Osteocyte (in vitro differentiated cells): ENCODE measurements around the gene FGF14. TPM values are rescaled to one million over a fixed set of nuclear protein-coding genes. Genes with fewer than 3 reads are reported as not detected.
"Not testable (repeated sequence)": the region's sequence is repeated elsewhere in the genome, so short reads cannot be mapped to it uniquely, and the experiment has no call there.

Experiments used
- DNase-seq: peaks from one replicate; pipeline ENCODE4 v3.0.0; 2021; ENCODE audit warnings: mixed read lengths; ENCODE audit not compliant: unreplicated experiment; ENCODE audit errors: extremely low spot score
- H3K27ac Mint-ChIP-seq: one replicate; pipeline ENCODE4 v1.8.0; 2021; ENCODE audit warnings: mild to moderate bottlenecking, mixed read lengths; ENCODE audit not compliant: unreplicated experiment
- H3K27me3 Mint-ChIP-seq: one replicate; pipeline ENCODE4 v1.8.0; 2021; ENCODE audit warnings: mixed read lengths; ENCODE audit not compliant: unreplicated experiment
- H3K36me3 Mint-ChIP-seq: one replicate; pipeline ENCODE4 v1.8.0; 2021; ENCODE audit warnings: mixed read lengths; ENCODE audit not compliant: unreplicated experiment
- H3K4me1 Mint-ChIP-seq: one replicate; pipeline ENCODE4 v1.8.0; 2021; ENCODE audit warnings: mixed read lengths; ENCODE audit not compliant: unreplicated experiment
- H3K4me3 Mint-ChIP-seq: one replicate; pipeline ENCODE4 v1.8.0; 2021; ENCODE audit warnings: mild to moderate bottlenecking, moderate library complexity, mixed read lengths; ENCODE audit not compliant: unreplicated experiment
- H3K9me3 Mint-ChIP-seq: one replicate; pipeline ENCODE4 v1.8.0; 2021; ENCODE audit warnings: mixed read lengths; ENCODE audit not compliant: unreplicated experiment
- total RNA-seq: library from RNA; stranded (reverse); gene quantifications from 2 replicates; pipeline ENCODE4 v1.2.1, GENCODE V29; 2021
- TF ChIP-seq, protein P1 (sequence below): fragments of 200-600 bp; sonication (generic); IDR thresholded peaks from 2 replicates; pipeline ENCODE4 v1.5.0; 2021; ENCODE audit warnings: antibody characterized with exemption, mild to moderate bottlenecking, moderate library complexity

The FGF14 gene
- total RNA-seq, 1 donor from 2014 or later = 0.24 TPM

DNA sequence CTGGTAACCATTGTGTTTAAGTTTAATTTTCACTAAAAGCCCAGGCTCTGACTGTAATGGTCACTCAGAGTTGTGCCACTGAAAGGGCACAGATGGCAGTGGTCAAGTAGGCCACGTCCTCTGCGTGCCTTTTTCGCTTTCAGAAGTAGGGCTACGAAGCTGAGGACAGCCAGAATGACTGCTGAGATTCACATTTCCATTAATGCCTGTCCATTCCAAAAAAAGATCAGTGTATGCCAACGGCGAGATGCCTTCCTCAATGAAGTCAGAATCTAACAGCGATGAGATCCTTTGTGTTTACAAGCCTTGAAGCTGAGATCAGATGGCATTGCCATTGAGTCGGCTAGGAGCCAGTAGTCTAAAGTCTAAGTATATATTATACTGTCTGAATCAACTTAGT is 311.3 kb downstream of the FGF14 start:
- TF ChIP-seq, protein P1, sequence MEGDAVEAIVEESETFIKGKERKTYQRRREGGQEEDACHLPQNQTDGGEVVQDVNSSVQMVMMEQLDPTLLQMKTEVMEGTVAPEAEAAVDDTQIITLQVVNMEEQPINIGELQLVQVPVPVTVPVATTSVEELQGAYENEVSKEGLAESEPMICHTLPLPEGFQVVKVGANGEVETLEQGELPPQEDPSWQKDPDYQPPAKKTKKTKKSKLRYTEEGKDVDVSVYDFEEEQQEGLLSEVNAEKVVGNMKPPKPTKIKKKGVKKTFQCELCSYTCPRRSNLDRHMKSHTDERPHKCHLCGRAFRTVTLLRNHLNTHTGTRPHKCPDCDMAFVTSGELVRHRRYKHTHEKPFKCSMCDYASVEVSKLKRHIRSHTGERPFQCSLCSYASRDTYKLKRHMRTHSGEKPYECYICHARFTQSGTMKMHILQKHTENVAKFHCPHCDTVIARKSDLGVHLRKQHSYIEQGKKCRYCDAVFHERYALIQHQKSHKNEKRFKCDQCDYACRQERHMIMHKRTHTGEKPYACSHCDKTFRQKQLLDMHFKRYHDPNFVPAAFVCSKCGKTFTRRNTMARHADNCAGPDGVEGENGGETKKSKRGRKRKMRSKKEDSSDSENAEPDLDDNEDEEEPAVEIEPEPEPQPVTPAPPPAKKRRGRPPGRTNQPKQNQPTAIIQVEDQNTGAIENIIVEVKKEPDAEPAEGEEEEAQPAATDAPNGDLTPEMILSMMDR = no peak
- H3K4me3 Mint-ChIP-seq = no peak overlapping the region
- no peaks in the 10 kb centered on the region for H3K9me3 Mint-ChIP-seq
- no peak for DNase-seq
- H3K36me3 Mint-ChIP-seq = no peaks in the 10 kb centered on the region
- peaks cover 39% of the 10 kb centered on the region for H3K27me3 Mint-ChIP-seq
- H3K4me1 Mint-ChIP-seq = no peaks in the 10 kb centered on the region
- no peak overlapping the region for H3K27ac Mint-ChIP-seq

DNA sequence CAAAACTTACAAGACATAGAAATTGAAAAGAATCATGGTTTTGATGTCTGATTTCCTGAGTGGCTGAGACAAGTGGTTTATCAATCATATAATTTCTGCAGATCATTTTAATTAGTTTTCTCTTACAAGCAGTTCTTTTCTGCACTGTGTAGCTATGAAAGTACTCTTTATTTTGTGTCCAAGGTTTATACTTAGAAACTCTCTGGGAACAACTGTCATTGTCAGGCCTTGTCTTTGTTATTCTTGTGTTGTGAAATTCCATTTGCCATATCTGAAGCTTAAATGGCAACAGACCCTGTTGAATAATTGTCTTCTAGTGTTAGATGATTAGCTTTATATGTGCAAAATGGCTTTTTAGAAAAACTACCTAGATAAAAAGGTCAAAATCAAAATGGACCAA is 312.1 kb downstream of the FGF14 start:
- Mint-ChIP-seq H3K36me3 (no peaks in the 10 kb centered on the region), H3K27ac (no peak overlapping the region)

GRCh38 chr13:102089177-102089576 is 312.7 kb downstream of the FGF14 start:
- peaks cover 32% of the 10 kb centered on the region for H3K27me3 Mint-ChIP-seq
- no peaks in the 10 kb centered on the region for H3K9me3 Mint-ChIP-seq
- TF ChIP-seq, protein P1 = peak; percentile 39
- DNase-seq = no peak
- no peaks in the 10 kb centered on the region for H3K36me3 Mint-ChIP-seq
- H3K27ac Mint-ChIP-seq = no peak overlapping the region
- H3K4me1 Mint-ChIP-seq = no peaks in the 10 kb centered on the region
- no peak overlapping the region for H3K4me3 Mint-ChIP-seq

More for the DNA sequence above, 312.1 kb downstream of the FGF14 start:
- DNase-seq = no peak
- no peaks in the 10 kb centered on the region for H3K9me3 Mint-ChIP-seq
- no peaks in the 10 kb centered on the region for H3K4me1 Mint-ChIP-seq
- H3K4me3 Mint-ChIP-seq = no peak overlapping the region
- TF ChIP-seq, protein P1 = no peak
- peaks cover 33% of the 10 kb centered on the region for H3K27me3 Mint-ChIP-seq

- H3K27me3 Mint-ChIP-seq = peaks cover 26% of the 10 kb centered on the region
- H3K27ac Mint-ChIP-seq = no peak overlapping the region
- no peak overlapping the region for H3K4me3 Mint-ChIP-seq
- H3K36me3 Mint-ChIP-seq = no peaks in the 10 kb centered on the region
- no peaks in the 10 kb centered on the region for H3K4me1 Mint-ChIP-seq
- TF ChIP-seq, protein P1 = no peak
- H3K9me3 Mint-ChIP-seq = no peaks in the 10 kb centered on the region
- no peak for DNase-seq
These were observed 328.6 kb downstream of the FGF14 start for GRCh38 chr13:102073251-102073650.

DNA sequence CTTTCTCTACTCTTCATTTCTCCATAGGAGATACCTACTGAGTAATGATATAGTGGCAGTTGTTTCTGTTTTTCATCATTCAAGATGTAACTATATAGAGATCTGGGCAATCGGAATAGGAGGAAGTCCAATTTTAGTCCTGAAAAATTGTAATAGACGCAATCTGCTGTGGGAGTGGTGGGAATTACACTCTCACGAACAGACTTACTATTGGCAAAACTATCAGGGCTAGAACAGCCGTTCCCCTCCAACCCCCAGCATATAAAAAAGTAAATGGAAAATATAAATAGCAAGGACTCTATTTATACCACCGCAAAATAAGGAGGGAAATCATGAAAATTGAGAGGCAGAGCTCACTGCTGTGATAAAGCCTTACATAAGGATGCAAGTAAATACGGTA is 330.1 kb downstream of the FGF14 start:
- Mint-ChIP-seq H3K4me3 (no peak overlapping the region), H3K9me3 (no peaks in the 10 kb centered on the region), H3K27ac (no peak overlapping the region), H3K27me3 (peaks cover 21% of the 10 kb centered on the region), H3K36me3 (no peaks in the 10 kb centered on the region), H3K4me1 (no peaks in the 10 kb centered on the region)
- TF ChIP-seq, protein P1 = no peak
- no peak for DNase-seq

GRCh38 chr13:102068323-102068722 is 333.5 kb downstream of the FGF14 start:
- not testable (repeated sequence) for H3K4me3 Mint-ChIP-seq, DNase-seq, H3K4me1 Mint-ChIP-seq, H3K36me3 Mint-ChIP-seq, H3K9me3 Mint-ChIP-seq, H3K27ac Mint-ChIP-seq
- H3K27me3 Mint-ChIP-seq = peaks cover 27% of the 10 kb centered on the region
